Adrenal gland (tissue), 12 donors: ENCODE measurements around the gene WNT7A. TPM values are rescaled to one million over a fixed set of nuclear protein-coding genes. Genes with fewer than 3 reads are reported as not detected.

Source experiments
- DNase-seq, 7 donors: peaks; one replicate each; pipeline ENCODE4 v3.0.0-alpha.2; 2019 to 2020
- H3K27ac ChIP-seq, 5 donors: fragments of 200-600 bp; sonication (generic) in 4 of 5; 1 replicate in 3 of 5; 2 replicates in 2 of 5; pipeline versions ENCODE4 v1.5.1 to v1.8.0; 2016 to 2020; ENCODE audit warnings: mild to moderate bottlenecking in 1 of 5
- H3K27me3 ChIP-seq: fragments of 200-600 bp; 2 replicates; pipeline ENCODE4 v1.8.0; 2021
- H3K36me3 ChIP-seq, 2 donors: fragments of 200-600 bp; replicated peaks in 1 of 2; 1 replicate in 1 of 2; 2 replicates in 1 of 2; pipeline versions ENCODE4 v1.5.1 to v1.8.0; 2018 to 2022
- H3K4me1 ChIP-seq, 2 donors: fragments of 200-600 bp; replicated peaks in 1 of 2; 1 replicate in 1 of 2; 2 replicates in 1 of 2; pipeline versions ENCODE4 v1.5.1 to v1.8.0; 2018 to 2021
- H3K4me3 ChIP-seq, 4 donors: fragments of 200-600 bp; sonication (generic) in 3 of 4; one replicate each; pipeline ENCODE4 v1.5.1; 2016 to 2018
- H3K9me3 ChIP-seq, 3 donors: fragments of 200-600 bp; sonication (generic) in 1 of 3; replicated peaks in 1 of 3; 1 replicate in 2 of 3; 2 replicates in 1 of 3; pipeline versions ENCODE4 v1.5.1 to v1.8.0; 2016 to 2021
- CTCF ChIP-seq, 6 experiments: fragments of 450-650 bp in 4 of 6; fragments of 200-600 bp in 2 of 6; sonication (generic) in 1 of 6; IDR thresholded peaks; 1 replicate in 5 of 6; 2 replicates in 1 of 6; pipeline versions ENCODE4 v1.5.1 to v1.8.0; 2016 to 2021; ENCODE audit warnings: antibody characterized with exemption in 6 of 6, mild to moderate bottlenecking in 2 of 6, moderate library complexity in 1 of 6
- POLR2A ChIP-seq, 2 donors: fragments of 450-650 bp; IDR thresholded peaks; one replicate each; pipeline ENCODE4 v1.6.1; 2017; ENCODE audit warnings: antibody characterized with exemption in 2 of 2, mild to moderate bottlenecking in 2 of 2, moderate library complexity in 1 of 2
- WGBS, 4 donors: extraction: QIAGEN DNeasy Blood & Tissue Kit in 2 of 4; methylation state at CpG; one replicate each; pipeline versions ENCODE4 v1.1.5 to v1.1.7; 2013 to 2017; 5-methylcytosine and 5-hydroxymethylcytosine counted together
- intact Hi-C, 2 donors: fragments of 100-400 bp; cut with DNase I; formaldehyde crosslinking; loops; one replicate each; pipeline versions ENCODE4 v1.14.1 to v1.15.0; 2022 to 2023
- polyA plus RNA-seq, 3 donors: library from polyadenylated mRNA; stranded (reverse); fragments of 200-250 nt in 2 of 3; fragments of 350-450 nt in 1 of 3; fragmentation: Illumina TruSeq in 1 of 3; extraction: RNeasy Lipid Tissue Mini Kit (QIAGEN cat#74804) in 1 of 3; gene quantifications; one replicate each; pipeline ENCODE4 v1.2.3, GENCODE V29; 2013 to 2014
- total RNA-seq, 9 donors: library from RNA; depleted of rRNA in 4 of 9; stranded (reverse); fragments of >200 nt in 4 of 9; fragments of 120-200 nt in 1 of 9; fragmentation: NEBNext Ultra II Directional in 1 of 9; extraction: Animal tissue kit (Norgen Biotek cat#: 25700) in 1 of 9; gene quantifications; one replicate each; pipeline versions ENCODE4 v1.1.0 to v1.2.4, GENCODE V29; 2013 to 2023
- donor health status: healthy with polysubstance abuse.
- donor health status: Bipolar disorder and iron deficiency.
- donor health status: DM: yes; HTN: yes; CAD: no.
- donor health status: DM: no; HTN: no; CAD: no.
- donor health status: DM: no; HTN: no; CAD: no.
- donor health status: DM: yes; HTN: yes; CAD: no.

WNT7A gene
- total and polyA plus RNA-seq, 12 donors: under 0.01 TPM; not detected in 11

GRCh38 chr3:13887495-13888300 lies 7.8 kb upstream of the WNT7A start:
- no peaks in the 10 kb centered on the region for H3K9me3 ChIP-seq
- intact Hi-C loops: no loop called here
- H3K4me1 ChIP-seq: no peaks in the 10 kb centered on the region
- no peak for DNase-seq
- H3K36me3 ChIP-seq: no peaks in the 10 kb centered on the region
- H3K27me3 ChIP-seq: no peaks in the 10 kb centered on the region
- H3K27ac ChIP-seq: no peak overlapping the region
- 75 to 83% (median 78%) methylated on average over 5 to 6 of the region's 6 CpGs for WGBS, 4 donors
- H3K4me3 ChIP-seq: no peak overlapping the region
- TF ChIP-seq CTCF (IDR thresholded peaks at IDR 0.05) (no peak), POLR2A (IDR thresholded peaks at IDR 0.05) (no peak)

GRCh38 chr3:13886593-13887129 lies 6.8 kb upstream of the WNT7A start:
- Histone ChIP-seq H3K9me3 (no peaks in the 10 kb centered on the region), H3K4me1 (no peaks in the 10 kb centered on the region), H3K27ac (no peak overlapping the region), H3K27me3 (peaks cover 5% of the 10 kb centered on the region), H3K4me3 (no peak overlapping the region), H3K36me3 (no peaks in the 10 kb centered on the region)
- TF ChIP-seq CTCF (IDR thresholded peaks at IDR 0.05): no peak
- no peak for TF ChIP-seq POLR2A (IDR thresholded peaks at IDR 0.05)
- intact Hi-C loops: no loop called here
- 75 to 78% (median 77%) methylated on average over 4 of the region's 4 CpGs for WGBS, 4 donors
- peak in 2 of 7 donors; percentile 4 to 11 for DNase-seq

- H3K4me3 ChIP-seq: no peak overlapping the region
- no peaks in the 10 kb centered on the region for H3K36me3 ChIP-seq
- H3K27me3 ChIP-seq: peaks cover 9% of the 10 kb centered on the region
- no peak overlapping the region for H3K27ac ChIP-seq
- H3K9me3 ChIP-seq: no peaks in the 10 kb centered on the region
- no peaks in the 10 kb centered on the region for H3K4me1 ChIP-seq
- intact Hi-C loops: no loop called here
- 34 to 40% (median 36%) methylated on average over 8 of the region's 8 CpGs for WGBS, 4 donors
- peak in 2 of 7 donors; percentile 2 to 27 for DNase-seq
- peak in 1 of 6 experiments; percentile 1 for TF ChIP-seq CTCF (IDR thresholded peaks at IDR 0.05)
- TF ChIP-seq POLR2A (IDR thresholded peaks at IDR 0.05): no peak
Observed at GRCh38 chr3:13885704-13886010, 5.8 kb upstream of the WNT7A start.

- TF ChIP-seq CTCF (IDR thresholded peaks at IDR 0.05): peak in 5 of 6 experiments; percentile 16 to 35 (median 33)
- no peak for TF ChIP-seq POLR2A (IDR thresholded peaks at IDR 0.05)
- H3K36me3 ChIP-seq: no peaks in the 10 kb centered on the region
Observed at GRCh38 chr3:13884851-13885703, 5.2 kb upstream of the WNT7A start.

More at GRCh38 chr3:13884851-13885703, 5.2 kb upstream of the WNT7A start:
- Histone ChIP-seq H3K4me3 (no peak overlapping the region), H3K27me3 (peaks cover 15% of the 10 kb centered on the region), H3K4me1 (no peaks in the 10 kb centered on the region), H3K27ac (no peak overlapping the region), H3K9me3 (no peaks in the 10 kb centered on the region)
- DNase-seq: peak in 3 of 7 donors; percentile 12 to 45 (median 28)
- WGBS, 4 donors: 29 to 34% (median 30%) methylated on average over 7 of the region's 7 CpGs
- intact Hi-C loops: loop anchor here (5.0 kb wide), 1 partner anchor 228 kb away; no protein-coding TSS in a partner anchor
